Left hindlimb (tissue), 1 donor: Measurements from ENCODE around the gene EXOSC1.
"Not testable (repeated sequence)": the region's sequence is repeated elsewhere in the genome, so short reads cannot be mapped to it uniquely, and the experiment has no call there.

Experiments used
- DNase-seq: peaks from one replicate; pipeline ENCODE4 v3.0.0-alpha.2; 2018

EXOSC1 gene, protein sequence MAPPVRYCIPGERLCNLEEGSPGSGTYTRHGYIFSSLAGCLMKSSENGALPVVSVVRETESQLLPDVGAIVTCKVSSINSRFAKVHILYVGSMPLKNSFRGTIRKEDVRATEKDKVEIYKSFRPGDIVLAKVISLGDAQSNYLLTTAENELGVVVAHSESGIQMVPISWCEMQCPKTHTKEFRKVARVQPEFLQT

DNA sequence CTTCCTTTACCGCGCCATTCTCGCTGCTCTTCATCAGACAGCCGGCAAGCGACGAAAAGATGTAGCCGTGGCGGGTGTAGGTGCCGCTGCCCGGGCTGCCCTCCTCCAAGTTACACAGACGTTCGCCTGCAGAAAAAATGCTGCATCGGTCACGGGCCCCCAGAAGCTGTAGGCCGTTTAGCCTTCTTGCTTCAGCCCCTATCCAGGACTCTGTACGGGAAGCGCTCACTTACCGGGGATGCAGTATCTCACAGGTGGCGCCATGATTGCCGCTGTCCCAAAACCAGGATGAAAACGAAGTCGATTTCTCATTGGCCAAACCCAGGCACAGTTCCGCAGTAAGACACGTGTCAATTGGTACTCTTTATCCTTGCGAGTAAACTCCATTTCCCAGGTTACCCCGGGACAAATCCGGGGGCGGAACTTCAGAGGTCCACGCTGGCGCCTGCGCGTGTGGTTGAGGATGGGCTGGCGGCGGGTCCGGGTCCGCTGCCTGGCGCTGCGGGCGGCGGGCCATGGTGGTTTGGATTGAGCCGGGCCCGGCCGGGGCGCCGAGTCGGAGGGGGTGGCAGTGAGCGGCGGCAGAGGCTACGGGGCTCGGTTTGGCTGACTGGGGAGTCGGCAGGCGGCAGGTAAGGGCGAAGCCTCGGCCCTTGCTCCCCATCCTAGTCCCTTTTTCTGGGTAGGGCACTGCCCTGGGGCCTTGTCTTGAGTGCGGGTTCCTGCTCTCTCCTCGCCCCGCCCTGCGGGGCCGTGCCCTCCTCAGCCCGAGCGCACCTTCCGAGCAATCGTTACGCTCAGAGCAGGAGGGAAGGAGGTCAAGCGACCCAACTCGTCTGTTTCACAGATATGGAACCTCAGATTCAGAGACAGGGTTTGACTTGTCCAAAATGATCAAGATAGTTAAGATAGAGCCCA lies at the start of gene EXOSC1, which contains the start of gene ZDHHC16:
Gene EXOSC1, minus strand, starts transcription at position 285 of the 918 bp plus-strand sequence. Its CDS starts 21 bp downstream, at position 264.
Gene ZDHHC16, plus strand, starts transcription at position 454 of the 918 bp plus-strand sequence. CDS start 5,501 bp downstream, outside the sequence.
- peak; percentile 96 for DNase-seq

DNA sequence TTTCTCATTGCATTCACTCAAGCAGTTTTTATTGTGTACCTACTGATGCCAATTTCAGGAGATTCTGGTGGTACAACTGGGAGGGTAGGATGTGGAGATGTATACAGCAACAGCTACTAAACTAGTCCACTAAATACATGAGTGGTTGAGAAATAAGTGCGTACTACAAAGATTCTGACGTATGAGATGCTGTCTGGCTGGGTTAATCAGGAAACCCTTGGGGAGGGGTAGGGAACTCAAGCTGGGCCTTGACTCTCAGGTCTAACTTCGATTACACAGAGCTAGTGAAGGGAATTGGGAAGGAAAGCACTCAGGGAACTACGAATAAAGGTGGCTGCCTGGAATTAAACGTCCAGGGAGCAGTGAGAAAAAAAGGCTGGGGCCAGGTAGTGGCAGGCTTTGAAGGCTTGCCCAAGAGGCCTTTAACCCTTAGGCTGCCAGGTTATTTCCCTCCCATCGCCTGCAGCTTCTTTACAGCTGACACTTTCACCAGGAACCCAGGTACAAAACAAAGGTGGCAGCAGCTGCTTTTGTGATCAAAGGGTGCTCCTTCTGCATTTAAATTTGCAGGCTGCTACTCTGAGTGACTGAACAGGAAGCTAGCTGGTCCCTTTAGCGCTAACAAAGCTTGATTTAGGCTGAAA lies 49.2 kb upstream of the EXOSC1 start:
- no peak for DNase-seq

DNA sequence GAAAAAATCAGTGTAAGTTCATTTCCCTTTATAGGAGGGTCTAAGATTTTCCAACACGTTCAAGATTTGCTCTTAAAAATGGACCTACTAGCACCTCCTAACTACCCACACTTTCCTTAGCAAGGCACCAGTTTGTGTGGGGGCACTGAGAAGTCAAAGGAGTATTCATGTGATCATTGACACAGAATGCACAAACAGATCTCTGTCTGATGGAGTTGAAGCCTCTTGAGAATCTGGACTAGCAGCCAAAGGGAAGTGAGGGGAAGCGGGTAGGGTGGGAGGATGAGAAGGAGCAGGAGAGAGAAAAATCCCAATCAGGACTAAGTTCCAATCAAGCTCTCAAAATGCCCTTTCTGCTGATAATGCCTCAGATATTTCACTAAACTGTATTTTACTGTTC lies 48.3 kb upstream of the EXOSC1 start:
- no peak for DNase-seq

DNA sequence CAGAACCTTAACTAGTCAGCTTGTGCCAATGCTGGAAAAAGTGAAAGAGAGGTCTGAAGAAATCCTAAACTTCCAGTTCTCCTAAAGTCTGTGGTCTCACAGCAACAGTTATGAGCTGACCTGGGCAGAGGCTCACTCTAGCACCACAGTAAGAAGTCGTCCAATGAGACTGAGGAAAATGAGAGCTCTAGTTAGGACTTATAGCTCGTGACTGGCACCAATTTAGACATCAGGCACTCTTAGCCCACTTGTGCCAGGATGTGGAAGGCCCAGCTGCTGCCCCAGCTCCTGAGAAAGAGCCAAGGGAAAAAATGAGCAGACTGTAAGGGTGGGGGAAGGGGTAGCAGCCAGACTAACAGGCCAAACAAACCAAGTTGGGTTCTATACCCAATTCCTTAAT lies 44.8 kb upstream of the EXOSC1 start:
- peak; percentile 46 for DNase-seq

DNA sequence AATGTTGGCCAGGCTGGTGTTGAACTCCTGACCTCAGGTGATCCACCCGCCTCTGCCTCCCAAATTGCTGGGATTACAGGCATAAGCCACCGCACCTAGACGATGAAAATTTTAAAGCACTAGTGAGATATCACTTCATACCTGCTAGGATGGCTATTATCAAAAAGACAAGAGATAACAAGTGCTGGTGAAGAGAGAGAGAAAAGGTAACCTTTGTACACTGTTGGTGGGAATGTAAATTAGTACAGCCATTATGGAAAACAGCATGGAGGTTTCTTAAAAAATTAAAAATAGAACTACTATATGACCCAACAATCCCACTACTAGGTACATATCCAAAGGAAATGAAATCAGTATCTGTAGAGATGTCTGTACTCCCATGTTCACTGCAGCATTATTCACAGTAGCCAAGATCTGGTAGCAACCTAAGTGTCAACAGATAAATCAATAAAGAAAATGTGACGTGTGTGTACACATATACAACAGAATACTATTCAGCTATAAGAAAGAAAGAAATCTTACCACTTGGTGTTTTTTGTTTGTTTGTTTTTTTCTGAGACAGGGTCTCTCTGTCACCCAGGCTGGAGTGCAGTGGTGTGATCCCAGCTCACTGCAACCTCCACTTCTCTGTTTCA lies 40.0 kb upstream of the EXOSC1 start:
- no peak for DNase-seq

DNA sequence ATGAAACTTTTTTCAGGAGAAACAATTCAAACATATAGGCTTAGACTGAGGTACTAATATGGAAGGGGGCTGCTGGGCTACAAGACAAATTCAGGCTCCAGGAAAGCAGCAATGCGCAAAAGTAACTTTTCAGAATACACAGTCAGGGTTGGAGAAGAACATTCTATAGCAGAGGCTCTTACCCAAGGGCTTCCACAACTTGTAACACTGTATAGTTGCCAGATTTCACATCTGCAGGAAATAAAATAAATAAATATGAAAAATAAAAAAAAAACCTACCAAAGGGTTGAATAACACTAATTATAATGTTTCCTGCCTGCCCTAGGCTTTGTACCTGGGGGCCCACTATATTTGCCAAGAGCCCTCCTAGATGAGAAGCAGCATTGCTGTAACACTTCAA lies 38.1 kb upstream of the EXOSC1 start:
- DNase-seq, result no peak

DNA sequence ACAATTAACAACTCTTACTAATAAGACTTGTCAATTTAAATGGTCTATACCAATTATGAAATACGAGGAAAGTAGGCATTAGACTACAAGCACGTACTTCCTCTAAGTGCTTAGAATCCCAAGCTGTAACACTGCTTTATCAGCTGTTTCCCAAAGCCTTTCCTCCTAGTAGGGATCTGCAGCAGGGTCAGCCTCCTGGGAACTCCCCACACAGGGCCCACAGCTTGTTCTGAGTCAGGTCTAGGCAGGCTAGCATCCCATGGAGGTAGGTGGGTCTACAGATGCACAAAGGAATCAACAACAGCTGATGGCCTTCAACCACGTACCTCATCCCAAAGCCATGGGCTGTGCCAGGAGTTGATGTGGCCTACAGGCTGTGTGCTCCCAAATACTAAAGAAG lies 37.7 kb upstream of the EXOSC1 start:
- DNase-seq, result no peak

DNA sequence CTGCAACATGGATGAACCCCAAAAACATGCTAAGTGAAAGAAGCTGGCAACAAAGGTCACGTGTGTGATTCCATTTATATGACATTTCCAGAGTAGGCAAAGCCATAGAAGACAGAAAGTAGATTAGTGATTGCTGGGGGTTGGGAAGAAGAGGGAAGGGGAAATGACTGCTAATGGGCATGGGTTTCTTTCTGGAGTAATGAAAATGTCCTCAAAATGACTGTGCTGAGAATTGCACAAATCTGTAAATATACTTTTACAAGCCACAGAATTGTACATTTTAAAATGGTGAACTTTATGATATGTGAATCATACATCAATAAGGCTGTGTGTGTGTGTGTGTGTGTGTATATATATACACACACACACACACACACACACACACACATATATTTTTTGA lies 36.6 kb upstream of the EXOSC1 start:
- DNase-seq, result no peak

DNA sequence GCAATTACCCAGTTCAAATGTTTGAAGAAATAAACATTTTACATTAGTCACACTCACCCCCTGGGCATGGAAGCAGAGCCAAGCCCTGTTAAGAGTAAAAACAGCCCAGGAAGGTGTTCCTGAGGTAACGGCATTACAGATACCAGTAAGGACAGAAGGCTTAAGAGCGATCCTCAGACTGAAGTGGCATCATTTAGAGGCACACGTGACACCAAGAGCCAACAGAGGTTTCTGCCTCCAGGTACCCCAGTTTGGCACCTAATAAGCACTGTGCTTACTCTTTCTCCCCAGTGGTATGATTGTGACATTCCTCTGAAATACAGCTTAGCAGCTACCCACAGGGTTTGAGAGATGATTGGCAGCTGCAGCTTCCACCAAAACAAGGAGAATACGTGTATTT lies 35.3 kb upstream of the EXOSC1 start:
- DNase-seq, result no peak

DNA sequence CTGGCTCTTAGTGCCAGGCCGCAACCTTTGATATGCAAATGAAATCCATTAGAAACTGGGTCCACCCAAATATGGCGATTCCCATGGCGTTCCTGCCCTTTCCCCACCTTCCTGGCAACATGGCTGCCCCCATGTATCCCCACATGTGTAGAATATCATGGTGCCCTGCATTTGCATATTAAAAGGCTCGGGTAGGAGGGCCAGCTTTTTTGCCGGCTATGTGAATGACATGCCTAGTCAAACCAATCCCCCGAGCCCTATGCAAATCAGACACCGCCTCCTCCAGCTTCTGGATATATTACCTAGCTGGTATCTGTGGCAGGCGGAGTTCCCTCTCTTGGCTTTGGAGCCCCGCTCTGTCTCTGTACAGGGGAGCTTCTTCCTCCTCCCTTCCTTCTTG lies 34.1 kb upstream of the EXOSC1 start:
- DNase-seq, result no peak

DNA sequence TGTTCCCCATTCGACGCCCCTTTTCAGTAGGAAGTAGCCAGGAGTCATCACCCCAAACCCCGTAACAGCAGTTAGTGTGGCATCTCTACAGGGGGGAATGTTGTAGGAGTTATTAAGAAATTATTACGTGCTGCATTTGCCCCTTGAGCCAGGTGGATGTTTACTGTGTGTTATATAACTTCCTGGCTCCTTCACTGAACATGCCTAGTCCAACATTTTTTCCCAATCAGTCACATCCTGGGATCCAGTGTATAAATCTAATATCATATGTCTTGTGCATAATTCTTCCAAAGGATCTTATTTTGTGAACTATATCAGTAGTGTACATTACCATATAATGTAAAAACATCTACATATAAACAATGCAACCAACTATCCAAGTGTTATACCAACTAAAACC lies 33.6 kb upstream of the EXOSC1 start:
- DNase-seq, result not testable (repeated sequence)

DNA sequence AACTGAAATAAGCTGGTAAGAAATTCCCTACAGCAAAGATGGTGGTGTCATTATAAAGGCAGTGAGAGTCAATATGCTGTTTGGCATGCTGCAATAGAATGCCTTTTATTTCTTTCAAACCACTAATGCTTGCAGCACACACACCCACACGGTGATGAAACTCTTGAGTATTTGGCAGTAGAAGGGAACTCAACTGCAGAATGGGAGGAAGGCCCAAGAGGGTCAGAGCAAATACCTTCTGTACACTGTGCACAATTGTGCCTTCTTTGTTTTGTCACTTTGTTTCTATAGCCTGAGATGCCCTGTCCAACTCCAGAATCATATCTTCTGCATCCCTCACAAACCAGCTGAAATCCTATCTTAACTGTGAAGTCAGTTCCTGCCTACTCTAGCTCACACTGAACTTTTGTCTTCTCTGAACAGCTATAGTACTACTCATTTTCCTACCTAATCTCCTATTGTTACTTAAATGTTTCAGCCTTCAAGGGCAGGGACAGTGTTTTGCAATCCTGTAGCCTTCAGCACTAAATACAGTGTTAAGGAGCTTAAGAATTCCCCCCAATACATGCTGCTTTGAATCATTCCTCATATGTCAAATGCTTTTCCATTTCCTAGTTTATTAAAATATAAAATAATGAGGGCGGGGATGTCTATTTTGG lies 30.3 kb upstream of the EXOSC1 start:
- no peak for DNase-seq

DNA sequence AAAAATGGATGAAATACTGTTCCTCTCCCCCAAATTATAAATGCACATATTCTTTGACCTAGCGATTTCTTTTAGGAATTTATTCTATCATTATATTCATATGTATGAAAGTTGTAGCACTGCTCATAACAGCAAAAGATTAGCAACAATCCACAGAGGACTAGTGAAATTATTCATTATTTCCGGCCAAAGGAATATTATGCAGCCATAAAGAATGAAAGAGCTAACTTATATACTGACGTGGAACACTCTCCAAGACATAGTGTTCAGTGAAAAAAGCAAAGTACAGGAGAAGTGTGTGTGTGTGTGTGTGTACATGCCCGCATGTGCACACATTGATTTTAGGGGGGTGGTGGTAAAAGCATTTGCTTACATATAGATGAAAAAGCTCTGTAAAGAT lies 29.1 kb upstream of the EXOSC1 start:
- DNase-seq, result no peak

DNA sequence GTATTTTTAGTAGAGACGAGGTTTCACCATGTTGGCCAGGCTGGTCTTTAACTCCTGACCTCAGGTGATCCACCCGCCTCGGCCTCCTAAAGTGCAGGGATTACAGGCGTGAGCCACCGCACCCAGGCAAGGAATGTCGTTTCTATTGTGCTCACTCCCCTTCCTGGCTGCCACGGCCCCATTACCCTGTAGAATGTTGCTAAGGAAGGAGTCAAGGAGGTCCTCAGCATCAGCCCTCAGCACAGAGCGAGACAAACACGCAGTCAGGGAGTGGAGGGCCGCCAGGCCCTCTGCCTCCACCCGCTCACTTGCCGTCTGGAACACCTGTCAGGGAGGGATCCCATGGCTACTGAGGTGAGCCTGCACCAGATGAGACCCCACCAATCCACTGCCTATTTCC lies 23.0 kb upstream of the EXOSC1 start:
- DNase-seq, result not testable (repeated sequence)

DNA sequence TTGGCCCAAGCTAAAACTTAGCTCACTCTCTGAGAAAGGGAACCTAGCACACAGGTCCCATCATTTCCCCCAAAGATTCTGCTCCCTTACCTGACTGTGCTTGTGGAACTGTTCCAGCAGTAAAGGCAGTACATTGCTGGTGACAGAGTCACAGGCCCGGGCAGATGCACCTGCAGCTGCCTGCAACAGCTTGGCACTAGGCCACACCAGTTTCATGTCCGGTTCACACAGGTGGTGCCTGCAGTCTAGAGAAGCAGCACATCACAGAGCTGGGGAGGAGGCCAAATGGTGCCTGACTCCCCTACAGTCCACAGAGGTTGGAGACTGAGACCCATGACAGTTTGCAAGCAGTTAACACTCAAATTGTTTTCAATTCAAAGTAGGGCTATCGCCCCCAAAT lies 22.4 kb upstream of the EXOSC1 start:
- DNase-seq, result no peak

DNA sequence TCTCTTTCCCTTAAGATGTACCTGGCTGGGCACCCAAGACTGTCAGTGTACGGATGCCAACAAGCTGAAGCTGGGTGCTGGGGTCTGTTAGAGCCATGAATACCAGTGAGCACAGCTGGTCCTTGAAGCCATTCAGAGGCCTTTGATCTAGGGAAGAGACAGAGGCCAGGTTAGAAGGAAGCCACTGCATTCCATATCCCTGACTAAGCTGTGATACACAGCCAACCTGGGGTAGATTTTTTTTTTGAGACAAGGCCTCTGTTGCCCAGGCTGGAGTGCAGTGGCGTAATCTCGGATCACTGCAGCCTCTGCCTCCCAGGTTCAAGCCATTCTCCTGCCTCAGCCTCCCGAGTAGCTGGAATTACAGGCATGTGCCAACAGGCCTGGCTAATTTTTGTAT lies 20.9 kb upstream of the EXOSC1 start:
- no peak for DNase-seq

DNA sequence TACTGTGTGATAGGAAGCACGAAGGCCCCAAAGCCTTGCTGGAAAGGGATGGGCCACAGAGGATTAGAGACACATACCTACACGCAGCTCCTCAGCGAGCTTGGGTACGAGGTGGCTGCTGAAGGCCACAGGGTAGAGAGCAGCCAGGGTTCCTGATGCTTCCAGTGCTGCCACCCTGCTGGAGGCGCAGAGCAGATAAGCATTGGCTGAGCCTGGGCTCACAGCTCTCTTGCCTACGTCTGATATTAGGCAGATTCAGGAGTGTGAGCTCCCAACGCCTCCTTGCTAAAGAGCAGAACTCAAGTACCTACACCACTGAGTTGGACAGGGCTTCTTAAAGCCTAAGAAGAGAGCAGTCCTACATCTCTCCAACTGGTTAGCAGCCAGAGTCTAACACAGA lies 20.2 kb upstream of the EXOSC1 start:
- DNase-seq, result no peak

DNA sequence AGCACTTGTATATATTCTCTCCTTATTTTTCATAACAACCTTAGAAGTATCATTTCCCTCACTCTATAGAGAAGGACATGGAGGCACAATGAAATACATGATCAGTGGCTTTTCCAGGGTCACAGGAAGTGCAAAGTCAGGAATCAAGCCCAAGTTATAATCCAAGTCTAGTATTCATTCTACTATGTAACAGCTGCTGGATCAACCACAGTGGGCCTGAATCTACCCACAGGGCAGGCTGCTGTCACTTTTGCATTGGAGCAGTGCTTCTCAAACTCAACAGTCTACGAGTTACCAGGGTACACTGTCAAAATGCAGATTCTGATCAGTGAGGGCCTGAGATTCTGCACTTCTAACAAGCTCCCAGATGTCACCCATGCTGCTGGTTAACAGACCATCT lies 18.4 kb upstream of the EXOSC1 start:
- no peak for DNase-seq

DNA sequence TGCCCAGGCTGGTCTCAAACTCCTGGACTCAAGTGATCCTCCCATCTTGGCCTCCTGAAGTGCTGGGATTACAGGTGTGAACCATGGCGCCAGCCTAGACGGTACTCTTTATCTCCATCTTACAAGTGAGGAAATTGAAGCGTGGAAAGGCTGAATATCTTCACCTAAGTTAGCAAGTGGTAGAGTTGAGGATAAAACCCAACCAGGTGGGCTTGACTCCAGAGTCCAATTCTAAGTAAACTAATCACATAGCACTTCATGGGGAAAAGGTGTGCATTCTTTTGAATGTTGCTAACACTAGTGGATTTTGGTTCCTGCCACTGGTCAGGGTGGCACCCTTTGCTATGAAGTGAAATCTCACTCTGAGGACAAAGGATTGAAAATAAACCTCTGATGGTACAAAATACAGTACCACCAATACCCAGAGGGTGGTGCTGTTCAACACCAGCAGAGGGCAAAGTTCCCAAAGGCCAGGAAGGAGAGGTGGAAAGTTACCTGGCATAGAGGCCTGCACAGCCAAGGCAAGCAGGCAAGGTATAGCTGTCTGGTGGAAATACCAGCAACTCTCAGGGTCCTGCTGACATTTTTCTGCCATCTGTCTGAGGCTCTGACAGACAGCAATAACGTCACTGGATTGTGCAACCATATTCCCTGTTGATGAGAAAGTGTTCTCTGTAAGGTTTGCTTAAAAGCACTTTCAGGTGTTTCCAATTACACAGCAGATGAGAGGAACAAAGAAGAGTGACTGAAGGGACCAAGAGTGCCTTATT lies 17.7 kb upstream of the EXOSC1 start:
- DNase-seq, result no peak

DNA sequence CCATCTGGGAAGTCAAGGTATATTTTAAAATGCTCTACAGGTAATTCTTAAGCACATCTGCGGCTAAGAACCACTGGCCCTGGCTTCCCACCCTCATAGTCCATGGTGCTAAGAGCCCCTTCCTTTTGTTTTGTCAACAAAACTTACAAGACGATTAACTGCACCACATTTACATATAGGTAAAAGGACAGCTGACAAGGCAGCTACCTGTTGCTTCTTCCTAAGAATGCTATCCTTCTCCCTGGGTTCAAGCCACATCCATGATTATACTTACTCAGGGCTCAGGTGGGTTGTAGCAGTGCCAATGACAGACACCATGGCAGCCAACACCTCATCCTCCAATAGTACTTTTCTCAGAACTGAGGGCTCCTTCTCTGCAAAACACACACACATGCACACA lies 16.5 kb upstream of the EXOSC1 start:
- no peak for DNase-seq

DNA sequence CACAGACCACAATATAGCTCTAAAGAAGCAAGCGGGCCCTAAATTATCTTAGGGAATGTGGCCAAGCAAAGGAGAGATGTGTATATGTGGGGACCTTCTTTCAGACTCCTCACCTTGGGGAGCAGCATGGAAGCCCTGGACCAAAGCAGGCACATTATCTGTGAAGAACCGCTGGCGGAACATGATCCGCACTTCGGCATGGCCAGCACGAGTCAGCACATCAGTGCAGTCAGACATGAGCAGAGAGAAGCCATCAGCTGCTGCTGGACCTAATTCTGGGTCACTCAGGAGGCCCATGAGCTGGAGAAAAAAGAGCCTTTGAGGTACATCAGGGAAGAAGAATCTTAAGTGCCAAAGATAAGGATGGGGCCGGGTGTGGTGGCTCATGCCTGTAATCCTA lies 14.1 kb upstream of the EXOSC1 start:
- no peak for DNase-seq

DNA sequence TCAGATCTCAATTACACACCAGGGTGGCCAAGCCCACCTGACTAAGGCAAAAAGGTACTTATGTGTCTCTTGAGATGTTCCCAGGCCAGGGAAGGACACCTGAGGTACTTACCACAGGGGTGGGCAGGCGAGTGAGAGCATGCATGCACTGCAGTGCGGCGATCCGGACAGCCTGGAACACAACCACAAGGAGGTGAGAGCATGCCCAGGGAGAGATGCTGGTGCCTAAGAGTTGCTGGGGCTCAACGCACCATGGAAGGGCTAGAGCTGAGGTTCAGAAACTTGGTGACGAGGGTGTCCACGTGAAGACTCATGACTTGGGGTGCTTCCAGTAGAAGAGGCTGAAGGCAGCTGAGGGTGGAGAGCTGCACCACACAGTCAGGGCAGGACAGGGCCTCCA lies 13.3 kb upstream of the EXOSC1 start:
- no peak for DNase-seq
